Retina (tissue), 1 donor: ENCODE measurements around the gene MED8.

Source experiments
- DNase-seq: peaks from one replicate; pipeline ENCODE4 v3.0.0-alpha.2; 2016

Gene MED8, protein sequence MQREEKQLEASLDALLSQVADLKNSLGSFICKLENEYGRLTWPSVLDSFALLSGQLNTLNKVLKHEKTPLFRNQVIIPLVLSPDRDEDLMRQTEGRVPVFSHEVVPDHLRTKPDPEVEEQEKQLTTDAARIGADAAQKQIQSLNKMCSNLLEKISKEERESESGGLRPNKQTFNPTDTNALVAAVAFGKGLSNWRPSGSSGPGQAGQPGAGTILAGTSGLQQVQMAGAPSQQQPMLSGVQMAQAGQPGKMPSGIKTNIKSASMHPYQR

DNA sequence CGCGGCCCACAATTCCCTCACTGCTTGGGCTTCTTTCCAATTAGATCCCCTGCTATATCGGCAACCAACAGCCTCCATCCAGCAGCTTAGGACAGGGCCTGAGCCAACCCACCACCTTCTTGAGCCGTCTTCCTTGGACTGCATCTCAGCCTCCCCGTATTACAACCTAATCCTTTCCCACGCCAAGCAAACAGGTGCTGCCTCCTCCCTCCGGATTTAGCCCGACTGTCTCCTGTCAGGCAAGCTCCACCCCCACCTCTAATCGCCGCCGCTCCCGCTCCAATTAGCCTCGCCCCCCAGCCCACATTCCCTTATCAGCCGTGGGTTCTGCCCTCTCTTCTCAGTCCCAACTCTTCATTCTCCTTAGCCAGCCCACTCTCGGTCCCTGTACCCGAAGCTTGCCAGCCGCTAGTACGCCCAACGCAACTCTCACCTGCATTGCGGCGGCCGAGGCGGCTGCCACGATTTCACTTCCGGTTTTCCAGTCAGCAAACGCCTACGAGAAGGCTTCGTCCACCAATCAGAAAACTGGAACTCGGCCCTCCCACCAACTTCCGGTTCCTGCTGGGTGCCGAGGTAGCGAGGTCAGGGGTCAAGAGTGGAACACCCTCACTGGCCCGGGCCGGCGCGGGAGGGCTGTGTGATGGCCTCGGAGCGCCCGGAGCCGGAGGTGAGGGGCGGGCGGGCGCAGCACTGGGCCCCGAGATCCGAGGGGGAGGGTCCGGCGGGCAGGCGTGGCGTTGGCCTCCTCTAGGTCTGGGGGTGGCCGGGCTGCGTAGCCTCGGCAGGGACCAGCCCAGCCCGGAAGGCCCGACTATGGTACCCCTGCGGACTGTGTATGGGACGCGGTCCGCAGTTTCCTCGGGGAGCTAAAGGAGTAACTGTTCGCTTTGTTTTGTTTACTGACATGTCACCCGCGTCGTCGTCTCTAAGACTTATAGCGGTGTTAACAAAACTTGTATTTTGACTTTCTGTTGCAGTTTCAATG lies at the start of gene MED8, which contains the start of gene SZT2:
Gene MED8 (minus strand): TSS at position 475 of the 988 bp plus-strand sequence. CDS start 36 bp downstream, at position 439.
Gene SZT2 (plus strand): TSS at position 574 of the 988 bp plus-strand sequence. CDS start 70 bp downstream, at position 644.
- DNase-seq: peak; percentile 96

DNA sequence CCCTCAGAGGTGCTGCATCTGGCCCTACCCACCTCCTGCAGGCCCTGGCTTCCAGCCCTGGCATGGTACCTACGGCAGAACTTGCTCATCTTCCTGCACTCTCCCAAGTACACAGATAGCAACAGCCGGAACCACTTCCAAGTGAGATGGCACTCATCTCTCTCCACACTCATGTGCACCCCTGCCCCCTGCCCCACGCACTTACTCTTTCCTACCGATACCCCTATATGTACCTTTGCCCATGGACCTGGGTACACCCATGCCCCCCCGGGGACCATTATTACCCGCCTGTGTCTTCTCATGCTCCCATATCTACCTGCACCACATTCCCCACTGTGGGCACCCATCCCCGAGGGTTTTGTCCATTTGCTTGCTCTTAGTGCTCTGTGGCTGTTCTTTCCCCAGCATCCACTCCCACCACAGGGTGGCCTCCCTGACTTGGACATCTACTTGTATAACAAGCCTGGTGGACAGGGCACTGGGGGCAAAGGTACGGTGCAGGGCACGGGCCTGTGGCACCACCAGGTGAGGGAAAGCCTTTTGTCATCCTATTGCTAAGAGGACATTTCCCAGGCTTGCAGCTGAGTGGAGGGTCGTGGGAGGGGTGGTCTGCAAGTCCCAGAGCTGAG lies 49.5 kb upstream of the MED8 start:
- no peak for DNase-seq

DNA sequence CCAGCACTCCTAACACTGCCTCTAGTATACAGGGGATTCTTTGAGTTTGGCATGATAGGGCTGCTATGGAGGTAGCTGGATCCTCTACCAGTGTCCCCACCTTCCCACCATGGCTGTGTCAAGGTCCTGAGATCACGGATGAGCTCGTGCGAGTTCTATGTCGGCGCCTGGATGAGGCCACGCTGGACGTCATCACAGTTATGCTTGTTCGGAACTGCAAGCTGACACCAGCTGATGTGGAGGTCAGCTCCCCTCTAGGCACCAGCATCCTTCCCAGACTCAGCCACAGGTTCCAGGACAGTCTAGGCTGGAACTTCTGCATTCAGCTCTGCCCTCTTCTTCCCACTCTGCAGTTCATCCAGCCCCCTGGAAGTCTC lies 49.0 kb upstream of the MED8 start:
- no peak for DNase-seq

DNA sequence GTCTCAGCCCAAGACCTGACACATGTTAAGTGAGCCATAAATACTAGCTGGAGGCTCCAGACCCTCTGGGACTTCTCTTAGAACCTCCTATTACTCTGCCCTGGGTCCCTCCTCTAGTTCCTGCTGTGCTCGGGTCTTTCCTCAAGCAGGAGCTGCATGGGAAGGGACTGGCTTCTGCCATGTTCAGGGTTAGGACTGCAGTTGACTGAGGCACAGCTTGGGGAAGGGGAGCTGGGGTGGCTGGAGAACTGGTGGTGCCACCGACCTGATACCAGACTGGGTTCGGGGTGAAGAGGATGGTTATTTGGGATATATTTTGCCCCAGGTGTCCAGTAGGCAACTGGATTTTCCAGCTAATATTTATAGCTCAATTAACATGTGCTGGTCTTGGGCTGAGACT lies 48.4 kb upstream of the MED8 start:
- DNase-seq: no peak

DNA sequence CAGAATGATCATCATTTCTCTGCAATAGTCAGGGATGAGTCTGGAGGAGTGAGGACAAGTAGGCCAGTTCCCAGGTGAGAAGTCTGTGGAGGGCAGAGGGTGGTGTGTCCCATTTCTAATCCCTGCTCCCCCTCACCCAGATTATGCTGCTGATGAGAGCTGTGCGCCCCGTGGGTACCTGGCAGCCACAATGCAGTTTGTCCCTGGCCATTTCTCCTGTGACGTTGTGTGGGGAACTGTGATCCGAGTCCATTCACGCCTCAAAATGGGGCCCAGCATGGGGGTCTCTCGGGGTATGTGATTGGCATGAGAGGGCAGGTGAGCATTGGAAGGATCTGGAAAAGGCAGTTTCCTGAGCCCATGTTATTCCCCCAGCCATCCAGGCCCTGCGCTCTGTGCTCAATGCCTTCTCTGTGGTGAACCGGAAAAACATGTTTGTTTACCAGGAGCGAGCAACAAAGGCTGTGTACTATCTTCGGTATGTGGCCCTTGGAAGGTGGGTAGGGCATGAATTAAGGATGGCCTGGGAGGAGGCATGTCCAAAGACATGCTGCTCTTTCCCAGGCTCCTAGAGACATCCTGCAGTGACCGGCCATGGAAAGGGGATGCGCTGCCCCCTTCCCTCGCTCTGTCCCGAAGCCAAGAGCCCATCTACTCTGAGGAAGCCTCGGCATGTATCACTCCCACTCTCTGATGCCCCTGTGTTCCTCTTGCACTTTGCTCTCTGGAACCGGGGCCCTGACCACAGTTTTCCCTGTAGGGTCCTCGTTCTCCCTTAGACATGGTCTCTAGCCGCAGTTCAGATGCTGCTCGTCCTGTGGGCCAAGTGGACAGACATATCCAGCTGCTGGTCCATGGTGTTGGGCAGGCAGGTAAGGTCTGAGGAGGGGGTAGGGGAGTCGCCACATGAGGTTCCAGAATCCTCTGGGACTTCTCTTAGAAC lies 47.7 kb upstream of the MED8 start:
- DNase-seq: no peak

DNA sequence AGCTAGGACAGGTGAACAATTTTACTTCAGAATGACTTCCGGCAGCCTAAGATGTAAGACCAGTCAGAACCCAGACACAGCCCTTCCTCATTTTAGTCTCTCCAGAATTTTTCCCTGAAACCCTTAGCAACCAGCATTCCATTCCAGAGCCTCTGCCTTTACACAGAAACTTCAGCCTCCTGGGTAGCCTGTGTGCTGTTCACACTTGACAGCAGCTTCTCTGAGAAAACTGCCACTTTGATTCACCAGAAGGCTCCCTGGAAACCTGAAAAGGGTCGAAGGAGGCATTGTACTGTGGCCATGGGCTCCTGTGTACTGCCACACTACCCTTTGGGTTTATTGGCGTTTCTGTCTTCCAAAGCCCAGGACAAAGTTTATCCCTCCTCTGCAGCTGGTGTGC lies 46.8 kb upstream of the MED8 start:
- DNase-seq: no peak

DNA sequence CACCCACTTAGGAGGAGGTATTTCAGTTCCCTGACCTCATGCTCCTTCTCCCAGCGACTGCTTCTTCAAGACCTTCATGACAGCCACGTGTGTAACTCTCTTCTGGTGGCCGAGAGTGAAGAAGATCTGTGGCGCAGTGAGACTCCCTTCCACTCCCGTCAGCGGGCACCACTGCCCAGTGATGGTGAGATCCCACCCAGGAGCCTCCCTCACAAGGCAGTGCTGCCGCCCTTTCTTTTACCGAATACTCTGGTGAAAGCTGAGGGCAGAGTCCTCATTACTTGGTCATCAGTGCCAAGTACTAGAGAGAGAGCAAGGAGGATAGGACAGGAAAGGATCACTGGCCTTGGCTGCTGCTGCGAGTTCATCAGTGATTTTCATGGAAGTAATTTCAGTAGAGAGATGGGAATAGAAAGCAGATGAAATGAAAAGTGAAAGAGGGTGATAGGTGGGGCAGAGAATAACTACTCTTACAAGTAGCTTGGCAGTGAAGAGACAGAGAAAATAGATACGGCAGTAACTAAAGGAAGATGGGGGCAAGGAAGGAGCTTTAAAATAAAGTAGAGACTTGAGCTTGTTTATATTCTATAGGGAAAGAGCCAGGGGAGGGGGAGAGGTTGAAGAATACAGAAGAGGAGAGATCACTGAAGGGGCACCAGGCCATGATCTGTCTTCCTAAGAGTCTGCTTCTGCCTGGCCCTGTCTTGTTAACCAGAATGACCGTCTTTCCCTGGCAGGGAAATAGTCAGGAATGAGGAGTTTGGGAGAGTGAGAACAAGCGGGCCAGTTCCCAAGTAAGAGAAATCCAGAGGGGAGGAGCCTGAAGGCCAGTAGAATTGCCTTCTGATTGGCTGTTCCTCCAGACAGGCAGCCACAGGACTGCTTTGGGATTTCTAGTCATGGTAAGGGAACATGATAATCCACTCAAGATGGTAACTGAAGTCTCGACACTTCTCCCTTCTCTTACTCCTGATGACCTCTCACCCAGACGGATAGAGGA lies 45.8 kb upstream of the MED8 start:
- DNase-seq: no peak

DNA sequence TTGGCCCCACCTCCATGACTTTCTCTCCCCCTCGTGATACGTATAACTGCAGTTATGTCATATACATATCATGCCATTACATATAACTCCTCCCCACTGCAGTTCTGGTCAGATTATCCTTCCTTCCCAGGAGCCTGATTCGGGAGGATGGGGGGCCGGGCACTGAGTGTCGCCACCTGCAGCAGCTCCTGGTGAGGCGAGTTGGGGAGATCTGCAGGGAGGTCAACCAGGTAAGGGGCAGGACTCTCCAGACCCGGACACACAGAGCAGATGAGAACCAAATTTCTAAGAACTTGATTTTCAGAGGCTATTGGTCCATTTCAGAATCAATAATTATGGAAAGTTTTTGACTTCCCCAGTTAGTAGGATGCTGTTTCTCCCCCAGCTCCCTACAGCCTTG lies 44.7 kb upstream of the MED8 start:
- DNase-seq: no peak

DNA sequence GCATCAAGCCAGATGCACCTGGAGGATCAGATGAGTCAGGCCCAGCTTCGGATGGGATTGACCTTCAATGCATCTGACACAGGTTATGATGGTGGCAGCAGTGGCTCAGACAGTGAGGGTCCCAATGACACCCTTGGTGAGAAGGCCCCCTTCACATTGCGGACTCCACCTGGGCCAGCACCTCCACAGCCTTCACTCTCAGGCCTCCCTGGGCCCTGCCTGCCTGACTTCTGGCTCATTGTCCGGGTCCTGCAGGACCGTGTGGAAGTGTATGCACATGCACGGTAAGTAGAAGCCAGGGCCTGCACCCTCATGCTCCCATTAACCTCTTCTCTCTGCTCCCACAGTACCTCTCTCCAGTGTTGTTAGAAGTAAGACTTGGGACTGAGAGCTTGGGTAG lies 43.3 kb upstream of the MED8 start:
- no peak for DNase-seq

DNA sequence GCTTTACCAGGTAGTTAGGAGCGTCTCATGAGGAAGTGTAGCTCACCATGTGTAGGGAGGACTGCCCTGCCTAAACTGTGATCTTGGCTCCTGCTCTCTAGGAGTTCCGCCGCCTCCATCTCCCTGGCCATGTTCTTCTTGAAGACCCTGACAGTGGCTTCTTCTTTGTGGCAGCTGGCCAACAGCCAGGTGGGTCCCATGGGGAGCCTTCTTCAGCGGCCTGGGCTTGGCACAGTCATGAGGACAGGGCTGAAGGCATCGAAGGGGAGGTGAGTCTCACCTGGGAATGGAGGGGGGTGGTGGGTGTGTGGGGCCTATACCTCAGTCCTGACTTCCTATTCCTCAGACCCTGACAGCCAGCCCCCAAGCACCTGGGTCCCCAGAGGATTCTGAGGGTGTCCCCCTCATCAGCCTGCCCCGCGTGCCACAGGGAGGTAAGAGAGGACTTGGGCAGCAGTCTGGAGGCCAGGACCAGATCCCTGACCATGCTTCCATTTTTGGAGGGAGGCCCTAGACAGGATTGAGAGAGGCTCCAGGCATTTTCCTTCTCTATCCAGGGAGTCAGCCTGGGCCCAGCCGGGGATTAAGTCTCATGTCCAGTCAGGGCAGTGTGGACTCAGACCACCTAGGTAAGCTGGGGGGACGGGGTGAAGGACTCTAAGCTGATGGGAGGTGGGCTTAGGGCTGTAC lies 42.7 kb upstream of the MED8 start:
- no peak for DNase-seq

DNA sequence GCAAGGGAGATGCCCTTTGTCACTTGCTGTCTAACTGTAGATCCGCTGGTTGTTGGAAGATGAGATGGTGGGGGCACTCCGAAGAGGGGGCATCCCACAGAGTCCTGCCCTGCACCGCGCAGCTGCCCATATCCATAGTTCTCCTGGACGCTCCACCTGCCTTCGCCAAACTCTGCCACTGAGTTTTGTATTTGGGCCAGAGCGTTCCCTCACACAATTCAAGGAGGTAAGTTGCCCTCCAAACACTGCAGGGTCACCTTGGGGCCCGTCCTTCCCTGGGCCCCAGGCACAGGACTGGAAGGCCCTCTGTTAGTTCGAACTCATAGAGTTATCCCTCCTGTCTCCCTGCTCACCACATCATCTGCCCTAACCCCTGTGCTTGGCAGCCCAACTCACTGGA lies 42.1 kb upstream of the MED8 start:
- no peak for DNase-seq

DNA sequence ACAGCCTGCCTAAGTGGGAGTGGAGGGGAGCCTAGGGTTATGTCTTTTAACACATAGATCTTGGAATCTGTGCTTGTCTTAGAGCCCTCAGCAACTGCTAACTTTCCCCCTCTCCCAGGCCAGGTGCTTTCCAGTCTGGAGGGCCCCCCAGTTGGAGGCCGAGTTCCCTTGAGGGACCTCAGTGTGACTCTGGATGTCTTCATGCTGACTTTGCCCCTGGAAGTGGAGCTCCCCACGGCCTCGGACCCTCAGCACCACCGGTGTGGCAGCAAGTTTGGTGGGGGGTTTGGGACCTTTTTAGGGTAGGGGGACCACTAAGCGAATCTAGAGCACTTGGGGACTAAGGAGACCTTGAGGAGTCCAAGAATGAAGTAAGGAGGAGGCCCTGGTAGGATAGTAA lies 41.2 kb upstream of the MED8 start:
- no peak for DNase-seq

DNA sequence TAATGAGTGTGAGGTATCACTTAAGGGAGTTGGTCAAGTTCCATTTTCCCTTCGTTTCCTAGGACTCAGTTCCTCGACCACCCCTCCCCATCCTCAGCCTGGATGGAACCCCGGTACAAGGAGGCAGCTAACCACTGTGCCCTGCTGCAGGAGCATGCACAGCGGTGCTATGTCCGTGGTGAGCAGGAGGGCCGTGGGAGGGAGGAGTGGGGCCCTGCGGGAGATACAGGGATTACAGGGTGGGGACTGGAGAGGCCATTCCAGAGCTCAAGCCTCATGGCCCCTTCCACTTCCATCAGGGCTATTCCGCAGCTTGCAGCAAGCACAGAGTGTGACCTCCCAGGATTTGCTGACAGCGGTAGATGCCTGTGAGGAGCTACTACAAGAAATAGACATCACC lies 38.3 kb upstream of the MED8 start:
- no peak for DNase-seq

DNA sequence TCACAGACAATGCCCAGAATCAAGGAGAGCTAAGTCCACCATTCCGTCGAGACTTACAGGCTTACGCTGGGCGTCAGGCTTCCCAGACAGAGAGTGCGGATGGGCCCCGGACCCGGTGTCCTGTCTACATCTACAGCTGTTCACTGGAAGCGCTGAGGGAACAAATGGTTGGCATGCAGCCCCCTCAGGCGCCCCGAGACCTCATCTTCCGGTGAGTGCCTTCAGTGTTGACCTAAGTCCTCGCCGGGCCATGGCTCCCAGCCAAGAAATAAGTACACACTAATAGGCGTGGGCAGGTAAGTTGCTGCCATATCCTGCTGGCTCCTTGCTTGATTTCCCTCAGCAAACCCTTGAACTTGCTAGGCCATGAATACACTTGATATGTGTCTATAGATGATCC lies 37.9 kb upstream of the MED8 start:
- DNase-seq: no peak

DNA sequence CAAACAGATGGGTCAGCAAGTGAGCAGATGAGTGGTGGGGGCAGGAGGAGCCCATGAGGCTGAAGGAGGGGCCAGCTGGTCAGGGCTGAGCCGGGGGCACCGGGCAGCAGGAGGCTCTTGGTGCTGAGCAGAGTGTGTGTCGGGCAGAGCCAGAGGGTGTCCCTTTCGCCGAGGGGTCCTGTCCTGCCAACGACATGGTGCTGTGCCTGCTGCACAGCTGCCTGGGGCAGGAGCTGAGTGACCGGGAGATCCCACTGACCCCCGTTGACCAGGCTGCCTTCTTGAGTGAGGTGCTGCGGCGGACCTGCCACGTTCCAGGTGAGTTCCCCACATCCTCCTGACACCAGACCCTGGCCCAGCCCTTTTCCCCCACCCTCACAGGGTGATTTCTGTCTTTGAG lies 36.6 kb upstream of the MED8 start:
- DNase-seq: no peak

DNA sequence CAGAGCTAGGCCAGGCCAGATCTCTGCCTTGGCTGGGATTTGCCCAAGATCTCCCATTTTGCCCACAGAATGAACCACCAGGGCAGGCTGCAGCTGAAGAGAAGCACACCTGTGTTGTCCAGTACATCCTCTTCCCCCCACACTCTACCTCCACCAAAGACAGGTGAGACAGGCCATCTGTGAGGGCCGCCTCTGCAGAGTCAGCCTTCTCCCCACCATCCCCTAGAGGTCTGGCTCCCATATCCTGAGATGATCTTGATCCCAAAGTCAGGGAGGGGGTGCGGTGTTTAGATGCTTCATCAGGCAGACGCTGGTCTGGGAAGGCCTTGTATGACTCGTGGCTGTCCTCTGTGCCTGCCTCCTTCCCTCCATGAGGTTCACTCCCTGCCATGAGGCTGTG lies 35.4 kb upstream of the MED8 start:
- DNase-seq: no peak

DNA sequence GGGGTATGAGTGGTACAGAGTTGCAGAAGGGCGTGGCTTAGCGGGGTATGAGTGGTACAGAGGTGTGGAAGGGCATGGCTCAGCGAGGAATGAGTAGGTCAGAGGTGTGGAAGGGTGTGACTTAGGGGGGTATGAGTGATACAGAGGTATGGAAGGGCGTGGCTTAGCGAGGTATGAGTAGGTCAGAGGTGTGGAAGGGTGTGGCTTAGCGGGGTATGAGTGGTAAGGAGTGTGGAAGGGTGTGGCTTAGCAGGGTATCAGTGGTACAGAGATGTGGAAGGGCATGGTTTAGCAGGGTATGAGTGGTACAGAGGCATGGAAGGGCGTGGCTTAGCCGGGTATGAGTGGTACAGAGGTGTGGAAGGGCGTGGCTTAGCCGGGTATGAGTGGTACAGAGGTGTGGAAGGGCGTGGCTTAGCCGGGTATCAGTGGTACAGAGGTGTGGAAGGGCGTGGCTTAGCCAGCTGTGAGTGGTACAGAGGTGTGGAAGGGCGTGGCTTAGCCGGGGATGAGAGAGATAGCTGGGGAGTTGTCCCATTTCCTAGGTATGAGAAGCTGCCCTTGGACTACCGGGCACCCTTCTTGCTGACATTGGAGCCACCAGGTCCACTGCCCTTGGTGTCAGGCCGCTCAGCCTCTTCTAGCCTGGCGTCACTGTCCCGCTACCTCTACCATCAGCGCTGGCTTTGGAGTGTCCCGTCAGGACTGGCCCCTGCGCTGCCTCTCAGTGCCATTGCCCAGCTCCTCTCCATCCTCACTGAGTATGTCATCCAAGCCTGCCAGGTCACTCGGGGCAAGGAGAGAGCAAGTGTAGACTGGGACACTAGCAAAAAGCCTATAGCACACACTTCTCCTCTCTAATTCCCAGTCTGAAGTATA lies 34.3 kb upstream of the MED8 start:
- DNase-seq: no peak

DNA sequence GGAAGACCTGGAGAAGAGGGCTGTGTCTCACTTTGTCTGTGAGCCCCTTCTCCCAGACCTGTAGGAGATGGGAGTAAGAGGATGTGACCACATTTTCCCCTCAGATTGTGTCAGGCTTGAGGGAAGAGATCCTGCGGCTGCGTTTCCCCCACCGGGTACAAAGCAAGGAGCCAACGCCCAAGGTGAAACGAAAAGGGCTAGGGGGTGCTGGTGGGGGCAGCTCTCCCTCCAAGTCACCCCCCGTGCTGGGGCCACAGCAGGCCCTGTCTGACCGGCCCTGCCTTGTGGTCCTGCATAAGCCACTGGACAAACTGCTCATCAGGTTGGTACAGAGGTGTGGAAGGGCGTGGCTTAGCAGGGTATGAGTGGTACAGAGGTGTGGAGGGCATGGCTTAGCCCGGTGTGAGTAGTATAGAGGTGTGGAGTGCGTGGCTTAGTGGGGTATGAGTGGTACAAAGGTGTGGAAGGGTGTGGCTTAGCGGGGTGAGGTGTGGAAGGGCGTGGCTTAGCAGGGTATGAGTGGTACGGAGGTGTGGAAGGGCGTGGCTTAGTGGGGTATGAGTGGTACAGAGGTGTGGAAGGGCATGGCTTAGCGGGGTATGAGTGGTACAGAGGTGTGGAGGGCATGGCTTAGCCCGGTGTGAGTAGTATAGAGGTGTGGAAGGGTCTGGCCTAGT lies 33.5 kb upstream of the MED8 start:
- DNase-seq: no peak
